ENCODE measurements around the gene LCN10. TPM values are rescaled to one million over a fixed set of nuclear protein-coding genes. Genes with fewer than 3 reads are reported as not detected.
A peak's percentile ranks its signal among the peaks of the same experiment; 100 is the strongest.

The LCN10 gene
- total and polyA plus RNA-seq, 2 of the 13 experiments (the other 11 are each of a cell fraction or from before 2014, with no cell fraction given) = 0.53 to 0.61 TPM

DNA sequence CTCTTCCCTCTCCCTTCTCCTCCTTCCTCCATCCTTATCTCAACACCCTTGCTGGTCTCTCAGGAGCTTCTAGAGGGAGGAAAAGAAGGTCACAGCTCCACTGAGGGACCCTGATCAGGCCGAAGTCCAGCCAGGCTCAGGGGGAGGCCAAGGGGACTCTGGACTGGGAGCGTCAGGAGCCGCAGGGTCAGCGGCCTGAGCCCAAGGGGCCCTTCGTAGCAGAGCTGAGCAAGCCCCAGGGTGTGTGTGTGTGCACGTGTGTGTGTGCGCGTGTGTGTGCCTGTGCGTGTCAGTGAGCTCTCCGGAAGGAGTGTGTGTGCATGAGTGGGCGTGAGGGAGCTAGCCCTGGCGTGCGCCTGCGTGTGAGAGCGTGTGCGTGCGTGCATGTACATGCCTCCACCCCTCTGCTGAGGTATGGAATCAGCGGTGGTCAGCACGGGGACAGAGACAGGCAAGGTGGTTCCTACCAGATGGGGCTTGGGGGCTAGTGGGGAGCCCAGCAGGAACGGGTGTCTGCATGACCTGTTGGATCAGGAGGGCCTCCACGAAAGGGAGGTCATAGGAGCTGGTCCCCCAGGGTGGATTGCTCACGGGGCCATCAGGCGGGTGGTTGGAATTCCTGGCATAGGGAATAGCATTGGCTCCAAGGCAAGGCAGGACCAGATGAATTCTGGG lies 45.5 kb downstream of the LCN10 start (continued):
- TF ChIP-seq, protein P1, sequence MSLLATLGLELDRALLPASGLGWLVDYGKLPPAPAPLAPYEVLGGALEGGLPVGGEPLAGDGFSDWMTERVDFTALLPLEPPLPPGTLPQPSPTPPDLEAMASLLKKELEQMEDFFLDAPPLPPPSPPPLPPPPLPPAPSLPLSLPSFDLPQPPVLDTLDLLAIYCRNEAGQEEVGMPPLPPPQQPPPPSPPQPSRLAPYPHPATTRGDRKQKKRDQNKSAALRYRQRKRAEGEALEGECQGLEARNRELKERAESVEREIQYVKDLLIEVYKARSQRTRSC (CRISPR knock-in tag; IDR thresholded peaks at IDR 0.05; ENCODE audit: low read depth) = no peak
- TF ChIP-seq, protein P2, sequence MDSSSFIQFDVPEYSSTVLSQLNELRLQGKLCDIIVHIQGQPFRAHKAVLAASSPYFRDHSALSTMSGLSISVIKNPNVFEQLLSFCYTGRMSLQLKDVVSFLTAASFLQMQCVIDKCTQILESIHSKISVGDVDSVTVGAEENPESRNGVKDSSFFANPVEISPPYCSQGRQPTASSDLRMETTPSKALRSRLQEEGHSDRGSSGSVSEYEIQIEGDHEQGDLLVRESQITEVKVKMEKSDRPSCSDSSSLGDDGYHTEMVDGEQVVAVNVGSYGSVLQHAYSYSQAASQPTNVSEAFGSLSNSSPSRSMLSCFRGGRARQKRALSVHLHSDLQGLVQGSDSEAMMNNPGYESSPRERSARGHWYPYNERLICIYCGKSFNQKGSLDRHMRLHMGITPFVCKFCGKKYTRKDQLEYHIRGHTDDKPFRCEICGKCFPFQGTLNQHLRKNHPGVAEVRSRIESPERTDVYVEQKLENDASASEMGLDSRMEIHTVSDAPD (CRISPR knock-in tag; IDR thresholded peaks at IDR 0.05) = no peak
- TF ChIP-seq, protein P3, sequence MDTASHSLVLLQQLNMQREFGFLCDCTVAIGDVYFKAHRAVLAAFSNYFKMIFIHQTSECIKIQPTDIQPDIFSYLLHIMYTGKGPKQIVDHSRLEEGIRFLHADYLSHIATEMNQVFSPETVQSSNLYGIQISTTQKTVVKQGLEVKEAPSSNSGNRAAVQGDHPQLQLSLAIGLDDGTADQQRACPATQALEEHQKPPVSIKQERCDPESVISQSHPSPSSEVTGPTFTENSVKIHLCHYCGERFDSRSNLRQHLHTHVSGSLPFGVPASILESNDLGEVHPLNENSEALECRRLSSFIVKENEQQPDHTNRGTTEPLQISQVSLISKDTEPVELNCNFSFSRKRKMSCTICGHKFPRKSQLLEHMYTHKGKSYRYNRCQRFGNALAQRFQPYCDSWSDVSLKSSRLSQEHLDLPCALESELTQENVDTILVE (CRISPR knock-in tag; IDR thresholded peaks at IDR 0.05) = no peak
- TF ChIP-seq ZNF160 (CRISPR knock-in tag; IDR thresholded peaks at IDR 0.05) = no peak
- TF ChIP-seq ZNF10 (CRISPR knock-in tag; IDR thresholded peaks at IDR 0.05; ENCODE audit: borderline replicate concordance, low read depth) = no peak
- TF ChIP-seq TARDBP (CRISPR knock-in tag; IDR thresholded peaks at IDR 0.05) = peak; percentile 5; the same call in 1 of the 2 replicates
- TF ChIP-seq REXO4 (CRISPR knock-in tag; IDR thresholded peaks at IDR 0.05; ENCODE audit: borderline replicate concordance) = no peak
- TF ChIP-seq ARNT (IDR thresholded peaks at IDR 0.05) = no peak
- TF ChIP-seq, protein P4, sequence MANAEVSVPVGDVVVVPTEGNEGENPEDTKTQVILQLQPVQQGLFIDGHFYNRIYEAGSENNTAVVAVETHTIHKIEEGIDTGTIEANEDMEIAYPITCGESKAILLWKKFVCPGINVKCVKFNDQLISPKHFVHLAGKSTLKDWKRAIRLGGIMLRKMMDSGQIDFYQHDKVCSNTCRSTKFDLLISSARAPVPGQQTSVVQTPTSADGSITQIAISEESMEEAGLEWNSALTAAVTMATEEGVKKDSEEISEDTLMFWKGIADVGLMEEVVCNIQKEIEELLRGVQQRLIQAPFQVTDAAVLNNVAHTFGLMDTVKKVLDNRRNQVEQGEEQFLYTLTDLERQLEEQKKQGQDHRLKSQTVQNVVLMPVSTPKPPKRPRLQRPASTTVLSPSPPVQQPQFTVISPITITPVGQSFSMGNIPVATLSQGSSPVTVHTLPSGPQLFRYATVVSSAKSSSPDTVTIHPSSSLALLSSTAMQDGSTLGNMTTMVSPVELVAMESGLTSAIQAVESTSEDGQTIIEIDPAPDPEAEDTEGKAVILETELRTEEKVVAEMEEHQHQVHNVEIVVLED (CRISPR knock-in tag; IDR thresholded peaks at IDR 0.05; ENCODE audit: borderline replicate concordance) = peak; percentile 44; the same call in 1 of the 2 replicates
- TF ChIP-seq ERF (CRISPR knock-in tag; IDR thresholded peaks at IDR 0.05) = no peak
- TF ChIP-seq GLI4 (CRISPR knock-in tag; IDR thresholded peaks at IDR 0.05; ENCODE audit: borderline replicate concordance) = no peak
- TF ChIP-seq MEIS2 (CRISPR knock-in tag; IDR thresholded peaks at IDR 0.05) = peak; percentile 22; the same call in 1 of the 2 replicates
- TF ChIP-seq ZBTB7B (CRISPR knock-in tag; IDR thresholded peaks at IDR 0.05) = peak; percentile 89
- TF ChIP-seq MLLT10 (CRISPR knock-in tag; IDR thresholded peaks at IDR 0.05) = no peak
- TF ChIP-seq, protein P5, sequence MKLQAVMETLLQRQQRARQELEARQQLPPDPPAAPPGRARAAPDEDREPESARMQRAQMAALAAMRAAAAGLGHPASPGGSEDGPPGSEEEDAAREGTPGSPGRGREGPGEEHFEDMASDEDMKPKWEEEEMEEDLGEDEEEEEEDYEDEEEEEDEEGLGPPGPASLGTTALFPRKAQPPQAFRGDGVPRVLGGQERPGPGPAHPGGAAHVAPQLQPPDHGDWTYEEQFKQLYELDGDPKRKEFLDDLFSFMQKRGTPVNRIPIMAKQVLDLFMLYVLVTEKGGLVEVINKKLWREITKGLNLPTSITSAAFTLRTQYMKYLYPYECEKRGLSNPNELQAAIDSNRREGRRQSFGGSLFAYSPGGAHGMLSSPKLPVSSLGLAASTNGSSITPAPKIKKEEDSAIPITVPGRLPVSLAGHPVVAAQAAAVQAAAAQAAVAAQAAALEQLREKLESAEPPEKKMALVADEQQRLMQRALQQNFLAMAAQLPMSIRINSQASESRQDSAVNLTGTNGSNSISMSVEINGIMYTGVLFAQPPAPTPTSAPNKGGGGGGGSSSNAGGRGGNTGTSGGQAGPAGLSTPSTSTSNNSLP (IDR thresholded peaks at IDR 0.05; ENCODE audit: low read depth, low read length) = no peak
- TF ChIP-seq SP2 (CRISPR knock-in tag; IDR thresholded peaks at IDR 0.05) = no peak
- no peak for TF ChIP-seq ZNF768 (CRISPR knock-in tag; IDR thresholded peaks at IDR 0.05)
- no peak; the same call in 1 of the 2 replicates for TF ChIP-seq JUNB (CRISPR knock-in tag; IDR thresholded peaks at IDR 0.05; ENCODE audit: borderline replicate concordance)
- TF ChIP-seq, protein P6, sequence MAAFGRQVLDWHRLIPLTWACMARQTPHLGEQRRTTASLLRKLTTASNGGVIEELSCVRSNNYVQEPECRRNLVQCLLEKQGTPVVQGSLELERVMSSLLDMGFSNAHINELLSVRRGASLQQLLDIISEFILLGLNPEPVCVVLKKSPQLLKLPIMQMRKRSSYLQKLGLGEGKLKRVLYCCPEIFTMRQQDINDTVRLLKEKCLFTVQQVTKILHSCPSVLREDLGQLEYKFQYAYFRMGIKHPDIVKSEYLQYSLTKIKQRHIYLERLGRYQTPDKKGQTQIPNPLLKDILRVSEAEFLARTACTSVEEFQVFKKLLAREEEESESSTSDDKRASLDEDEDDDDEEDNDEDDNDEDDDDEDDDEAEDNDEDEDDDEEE (CRISPR knock-in tag; IDR thresholded peaks at IDR 0.05) = no peak
